ENCODE measurements around the gene BARX2.

DNA sequence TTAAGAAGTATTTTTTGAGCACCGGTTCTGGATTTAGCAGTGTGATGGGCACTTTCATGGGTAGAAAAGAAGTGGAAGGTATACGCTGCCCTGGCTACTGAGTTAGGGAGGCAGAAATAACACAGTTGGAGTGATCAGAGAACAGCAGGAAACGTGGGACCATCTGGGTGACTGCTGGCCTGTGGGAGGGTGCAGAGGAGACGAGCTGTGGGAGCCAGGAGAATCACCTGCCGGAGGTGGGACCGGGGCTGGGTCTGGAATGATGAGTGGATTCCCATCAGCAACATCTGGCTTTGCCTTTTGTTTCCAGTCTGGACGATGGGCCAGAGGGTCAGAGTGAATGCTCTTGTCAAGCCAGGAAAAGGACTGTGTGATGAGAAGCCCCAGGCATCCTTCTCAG is 66.5 kb downstream of the BARX2 start:
- no peak for TF ChIP-seq EZH2phosphoT487 (IDR thresholded peaks at IDR 0.05; ENCODE audit: borderline replicate concordance, low read length)
- TF ChIP-seq CTCF (conservative IDR thresholded peaks at IDR 0.05; ENCODE audit: low read depth, low read length) = no peak

Data from PC-3 (cell line).